WTC11 (cell line): ENCODE results near the gene METTL25B. TPM values are rescaled to one million over a fixed set of nuclear protein-coding genes. Genes with fewer than 3 reads are reported as not detected.

ENCODE experiments used
- ATAC-seq: fragments of 200-7000 bp; cut with Tn5 transposase; 2 replicates; pipeline ENCODE4 v1.10.0; 2021; ENCODE audit warnings: mild to moderate bottlenecking, moderate library complexity
- CTCF ChIA-PET: fragments of 300-600 bp; sonication (Branson Sonifier 250); formaldehyde crosslinking; loops from one replicate; lab custom pipeline; 2021; ENCODE audit warnings: antibody characterized with exemption; lab: Charles Lee
- POLR2A ChIA-PET: fragments of 350-600 bp; sonication (Branson Sonifier 250); formaldehyde crosslinking; loops from one replicate; lab custom pipeline; 2021; ENCODE audit warnings: antibody characterized with exemption; lab: Charles Lee
- DNase-seq: peaks from one replicate; pipeline ENCODE4 v3.0.0; 2021; ENCODE audit warnings: low spot score
- H3K27ac Mint-ChIP-seq: 2 replicates; pipeline ENCODE4 v1.8.0; 2021; ENCODE audit warnings: mixed read lengths
- H3K27me3 Mint-ChIP-seq: 2 replicates; pipeline ENCODE4 v1.8.0; 2021; ENCODE audit warnings: low read depth, mild to moderate bottlenecking, moderate library complexity, mixed read lengths
- H3K36me3 Mint-ChIP-seq: 2 replicates; pipeline ENCODE4 v1.8.0; 2021; ENCODE audit warnings: mixed read lengths
- H3K4me1 Mint-ChIP-seq: 2 replicates; pipeline ENCODE4 v1.8.0; 2022; ENCODE audit warnings: mixed read lengths
- H3K4me3 Mint-ChIP-seq: 2 replicates; pipeline ENCODE4 v1.8.0; 2021; ENCODE audit warnings: mild to moderate bottlenecking, moderate library complexity, mixed read lengths
- H3K9me3 Mint-ChIP-seq: 2 replicates; pipeline ENCODE4 v1.8.0; 2021; ENCODE audit warnings: mixed read lengths
- AR ChIP-seq: fragments of 250-450 bp; sonication (Bioruptor Pico); IDR thresholded peaks from 2 replicates; pipeline ENCODE4 v1.9.0; 2021; ENCODE audit warnings: mild to moderate bottlenecking
- CREB1 ChIP-seq: sonication (generic); formaldehyde crosslinking; IDR thresholded peaks from 2 replicates; pipeline ENCODE4 v1.8.0; 2023; ENCODE audit warnings: mild to moderate bottlenecking, missing genetic modification reagents
- E2F5 ChIP-seq: sonication (generic); formaldehyde crosslinking; IDR thresholded peaks from 2 replicates; pipeline ENCODE4 v1.8.1; 2022; ENCODE audit warnings: mild to moderate bottlenecking, moderate library complexity, missing genetic modification reagents
- ELF4 ChIP-seq: sonication (generic); formaldehyde crosslinking; IDR thresholded peaks from 2 replicates; pipeline ENCODE4 v1.8.1; 2022; ENCODE audit warnings: low read depth, mild to moderate bottlenecking, moderate library complexity, missing genetic modification reagents
- ERG ChIP-seq: fragments of 250-450 bp; sonication (Bioruptor Pico); IDR thresholded peaks from 2 replicates; pipeline ENCODE4 v1.8.0; 2021; ENCODE audit warnings: mild to moderate bottlenecking
- FOXK1 ChIP-seq: sonication (generic); formaldehyde crosslinking; IDR thresholded peaks from 2 replicates; pipeline ENCODE4 v1.8.0; 2022; ENCODE audit warnings: mild to moderate bottlenecking, moderate library complexity, missing genetic modification reagents
- MLX ChIP-seq: sonication (generic); formaldehyde crosslinking; IDR thresholded peaks from 2 replicates; pipeline ENCODE4 v1.8.1; 2023; ENCODE audit warnings: mild to moderate bottlenecking, missing genetic modification reagents, moderate library complexity
- NR1H2 ChIP-seq: sonication (generic); formaldehyde crosslinking; IDR thresholded peaks from 2 replicates; pipeline ENCODE4 v1.9.0; 2021; ENCODE audit warnings: mild to moderate bottlenecking, moderate library complexity, missing genetic modification reagents
- NR2C2 ChIP-seq: sonication (generic); formaldehyde crosslinking; IDR thresholded peaks from 2 replicates; pipeline ENCODE4 v1.8.0; 2022; ENCODE audit warnings: mild to moderate bottlenecking, missing genetic modification reagents
- NR3C1 ChIP-seq: sonication (generic); formaldehyde crosslinking; conservative IDR thresholded peaks from 2 replicates; pipeline ENCODE4 v1.8.1; 2023; ENCODE audit warnings: low read depth, mild to moderate bottlenecking, missing genetic modification reagents
- RORB ChIP-seq: fragments of 250-450 bp; sonication (Bioruptor Pico); IDR thresholded peaks from 2 replicates; pipeline ENCODE4 v1.9.0; 2021; ENCODE audit warnings: mild to moderate bottlenecking
- SMAD3 ChIP-seq: sonication (generic); formaldehyde crosslinking; IDR thresholded peaks from 2 replicates; pipeline ENCODE4 v1.8.0; 2022; ENCODE audit warnings: missing genetic modification reagents, mild to moderate bottlenecking, borderline replicate concordance
- TEAD1 ChIP-seq: sonication (generic); formaldehyde crosslinking; IDR thresholded peaks from 2 replicates; pipeline ENCODE4 v1.8.0; 2022; ENCODE audit warnings: mild to moderate bottlenecking, missing genetic modification reagents
- TP53 ChIP-seq: sonication (generic); formaldehyde crosslinking; IDR thresholded peaks from 2 replicates; pipeline ENCODE4 v1.8.1; 2023; ENCODE audit warnings: mild to moderate bottlenecking, missing genetic modification reagents
- USF2 ChIP-seq: sonication (generic); formaldehyde crosslinking; IDR thresholded peaks from 2 replicates; pipeline ENCODE4 v1.8.1; 2023; ENCODE audit warnings: mild to moderate bottlenecking, missing genetic modification reagents, moderate library complexity
- ZBTB21 ChIP-seq: sonication (generic); formaldehyde crosslinking; IDR thresholded peaks from 2 replicates; pipeline ENCODE4 v1.8.1; 2023; ENCODE audit warnings: mild to moderate bottlenecking, missing genetic modification reagents, borderline replicate concordance
- ZBTB43 ChIP-seq: sonication (generic); formaldehyde crosslinking; IDR thresholded peaks from 2 replicates; pipeline ENCODE4 v1.8.1; 2023; ENCODE audit warnings: mild to moderate bottlenecking, missing genetic modification reagents
- ZNF219 ChIP-seq: sonication (generic); formaldehyde crosslinking; IDR thresholded peaks from 2 replicates; pipeline ENCODE4 v1.8.0; 2023; ENCODE audit warnings: missing genetic modification reagents, mild to moderate bottlenecking, borderline replicate concordance
- ZNF263 ChIP-seq: sonication (generic); formaldehyde crosslinking; IDR thresholded peaks from 2 replicates; pipeline ENCODE4 v1.8.1; 2022; ENCODE audit warnings: low read depth, mild to moderate bottlenecking, moderate library complexity, missing genetic modification reagents
- total RNA-seq: library from RNA; stranded (reverse); gene quantifications from 3 replicates; pipeline ENCODE4 v1.2.3, GENCODE V29; 2021

METTL25B gene
- total RNA-seq, 1 experiment from 2014 or later: 32.0 TPM

- no peak for TF ChIP-seq NR2C2 (CRISPR knock-in tag)
- TF ChIP-seq TP53 (CRISPR knock-in tag): no peak
- TF ChIP-seq AR (CRISPR knock-in tag): no peak
- TF ChIP-seq CREB1 (CRISPR knock-in tag): no peak
- TF ChIP-seq ERG: no peak
- TF ChIP-seq ZNF219: no peak
- no peak for TF ChIP-seq ZNF263
- TF ChIP-seq ELF4 (CRISPR knock-in tag): no peak
- no peak for TF ChIP-seq RORB (CRISPR knock-in tag)
- no peak for TF ChIP-seq MLX (CRISPR knock-in tag)
- no peak for TF ChIP-seq NR1H2 (CRISPR knock-in tag)
- TF ChIP-seq NR3C1 (CRISPR knock-in tag): no peak
- TF ChIP-seq TEAD1 (CRISPR knock-in tag): no peak
- TF ChIP-seq FOXK1 (CRISPR knock-in tag): no peak
- no peak for TF ChIP-seq ZBTB43 (CRISPR knock-in tag)
- TF ChIP-seq ZBTB21 (CRISPR knock-in tag): no peak
- TF ChIP-seq E2F5 (CRISPR knock-in tag): no peak
- TF ChIP-seq SMAD3 (CRISPR knock-in tag): no peak
- TF ChIP-seq USF2 (CRISPR knock-in tag): no peak
- POLR2A ChIA-PET: no interaction called here
- no peaks in the 10 kb centered on the region for H3K4me1 Mint-ChIP-seq
These were observed 49.3 kb downstream of the METTL25B start for GRCh38 chr1:156777573-156777972.

More at GRCh38 chr1:156777573-156777972, 49.3 kb downstream of the METTL25B start:
- Mint-ChIP-seq H3K27ac (0 out of 2 replicates have a peak overlapping the region, but pooled peaks have one; percentile 0), H3K36me3 (peaks cover 22% of the 10 kb centered on the region), H3K9me3 (no peaks in the 10 kb centered on the region), H3K4me3 (no peak overlapping the region), H3K27me3 (no peaks in the 10 kb centered on the region)
- DNase-seq (no peak), ATAC-seq (no peak)
- CTCF ChIA-PET: interaction anchor here (1.1 to 2.3 kb wide), 2 partner anchors 50 to 82 kb away, joined by 3 to 7 read pairs; partner anchors contain the start of genes METTL25B and NTRK1
